ENCODE results near the gene PER3.

- TF ChIP-seq POLR2A (IDR thresholded peaks at IDR 0.05), result no peak
- TF ChIP-seq, protein P1, sequence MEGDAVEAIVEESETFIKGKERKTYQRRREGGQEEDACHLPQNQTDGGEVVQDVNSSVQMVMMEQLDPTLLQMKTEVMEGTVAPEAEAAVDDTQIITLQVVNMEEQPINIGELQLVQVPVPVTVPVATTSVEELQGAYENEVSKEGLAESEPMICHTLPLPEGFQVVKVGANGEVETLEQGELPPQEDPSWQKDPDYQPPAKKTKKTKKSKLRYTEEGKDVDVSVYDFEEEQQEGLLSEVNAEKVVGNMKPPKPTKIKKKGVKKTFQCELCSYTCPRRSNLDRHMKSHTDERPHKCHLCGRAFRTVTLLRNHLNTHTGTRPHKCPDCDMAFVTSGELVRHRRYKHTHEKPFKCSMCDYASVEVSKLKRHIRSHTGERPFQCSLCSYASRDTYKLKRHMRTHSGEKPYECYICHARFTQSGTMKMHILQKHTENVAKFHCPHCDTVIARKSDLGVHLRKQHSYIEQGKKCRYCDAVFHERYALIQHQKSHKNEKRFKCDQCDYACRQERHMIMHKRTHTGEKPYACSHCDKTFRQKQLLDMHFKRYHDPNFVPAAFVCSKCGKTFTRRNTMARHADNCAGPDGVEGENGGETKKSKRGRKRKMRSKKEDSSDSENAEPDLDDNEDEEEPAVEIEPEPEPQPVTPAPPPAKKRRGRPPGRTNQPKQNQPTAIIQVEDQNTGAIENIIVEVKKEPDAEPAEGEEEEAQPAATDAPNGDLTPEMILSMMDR (IDR thresholded peaks at IDR 0.05), result no peak
- TF ChIP-seq POLR2AphosphoS5 (IDR thresholded peaks at IDR 0.05), result no peak
Observed at GRCh38 chr1:7860130-7860529, 76.0 kb downstream of the PER3 start.
